ENCODE results near the gene SNX32.
A peak's percentile ranks its signal among the peaks of the same experiment; 100 is the strongest.
"Not testable (repeated sequence)": the region's sequence is repeated elsewhere in the genome, so short reads cannot be mapped to it uniquely, and the experiment has no call there.

SNX32 gene

DNA sequence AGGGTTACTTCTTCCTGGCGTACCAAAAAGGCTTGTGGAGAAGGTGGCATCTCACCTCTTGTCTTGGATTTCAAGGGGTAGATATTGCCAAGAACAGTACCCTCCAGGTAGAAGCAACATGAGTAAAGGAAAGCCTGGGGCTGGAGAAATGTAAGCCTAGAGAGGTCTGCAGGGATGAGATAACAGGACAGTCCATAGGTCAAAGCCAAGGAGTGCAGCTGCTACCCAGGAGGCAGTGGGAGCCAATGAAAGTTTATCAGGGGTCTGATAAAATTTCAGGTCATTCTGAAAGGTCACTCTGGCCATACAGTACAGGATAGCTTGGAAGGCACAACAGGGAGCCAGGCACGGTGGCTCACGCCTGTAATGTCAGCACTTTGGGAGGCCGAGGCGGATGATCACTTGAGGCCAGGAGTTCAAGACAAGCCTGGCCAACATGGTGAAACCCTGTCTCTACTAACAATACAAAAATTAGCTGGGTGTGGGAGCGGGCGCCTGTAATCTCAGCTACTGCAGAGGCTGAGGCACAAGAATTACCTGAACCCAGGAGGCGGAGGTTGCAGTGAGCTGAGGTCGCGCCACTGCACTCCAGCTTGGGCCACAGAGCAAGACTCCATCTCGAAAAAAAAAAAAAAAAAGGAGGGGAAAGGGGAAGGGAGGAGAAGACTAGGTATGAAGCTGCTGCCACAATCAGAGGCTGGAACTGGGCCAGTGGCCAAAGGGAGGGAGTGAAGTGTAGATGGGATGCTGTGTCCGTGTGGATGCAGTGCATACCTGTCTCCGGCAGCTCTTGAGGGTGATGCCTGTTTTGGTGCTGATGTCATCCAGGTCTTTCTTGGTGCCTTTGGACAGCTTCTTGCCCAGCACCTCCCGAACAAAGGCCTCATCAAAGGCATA, 53.3 kb downstream of the SNX32 start:
- H3K4me3 ChIP-seq (ENCODE audit: low read length), result peak overlapping the region; percentile 85
- TF ChIP-seq, protein P1, sequence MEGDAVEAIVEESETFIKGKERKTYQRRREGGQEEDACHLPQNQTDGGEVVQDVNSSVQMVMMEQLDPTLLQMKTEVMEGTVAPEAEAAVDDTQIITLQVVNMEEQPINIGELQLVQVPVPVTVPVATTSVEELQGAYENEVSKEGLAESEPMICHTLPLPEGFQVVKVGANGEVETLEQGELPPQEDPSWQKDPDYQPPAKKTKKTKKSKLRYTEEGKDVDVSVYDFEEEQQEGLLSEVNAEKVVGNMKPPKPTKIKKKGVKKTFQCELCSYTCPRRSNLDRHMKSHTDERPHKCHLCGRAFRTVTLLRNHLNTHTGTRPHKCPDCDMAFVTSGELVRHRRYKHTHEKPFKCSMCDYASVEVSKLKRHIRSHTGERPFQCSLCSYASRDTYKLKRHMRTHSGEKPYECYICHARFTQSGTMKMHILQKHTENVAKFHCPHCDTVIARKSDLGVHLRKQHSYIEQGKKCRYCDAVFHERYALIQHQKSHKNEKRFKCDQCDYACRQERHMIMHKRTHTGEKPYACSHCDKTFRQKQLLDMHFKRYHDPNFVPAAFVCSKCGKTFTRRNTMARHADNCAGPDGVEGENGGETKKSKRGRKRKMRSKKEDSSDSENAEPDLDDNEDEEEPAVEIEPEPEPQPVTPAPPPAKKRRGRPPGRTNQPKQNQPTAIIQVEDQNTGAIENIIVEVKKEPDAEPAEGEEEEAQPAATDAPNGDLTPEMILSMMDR (conservative IDR thresholded peaks at IDR 0.05; ENCODE audit: low read depth, low read length), result no peak
- DNase-seq (ENCODE audit: low read depth), result no peak

DNA sequence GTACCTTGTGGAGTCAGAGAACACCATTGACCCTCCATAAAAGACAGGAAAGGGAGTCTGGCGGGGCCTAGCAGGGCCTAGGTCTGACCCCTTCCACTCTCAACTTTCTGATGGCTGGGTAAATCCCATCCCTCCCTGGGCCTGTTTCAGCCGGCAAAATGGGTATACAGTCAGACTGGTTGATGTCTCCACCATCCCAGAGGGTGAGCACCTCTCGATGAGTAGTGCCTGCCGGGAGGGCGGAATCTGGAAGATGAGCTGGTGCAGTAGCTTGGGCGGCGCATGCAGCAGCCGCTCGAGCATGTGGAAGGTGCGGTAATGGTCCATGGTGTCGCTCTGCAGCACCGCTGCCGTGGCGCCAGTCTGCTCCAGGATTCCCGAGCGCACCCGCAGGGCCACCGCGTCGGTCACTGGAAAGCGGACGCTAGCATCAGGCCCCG, 54.0 kb downstream of the SNX32 start:
- TF ChIP-seq, protein P1 (conservative IDR thresholded peaks at IDR 0.05; ENCODE audit: low read depth, low read length), result no peak
- no peak for DNase-seq (ENCODE audit: low read depth)
- H3K4me3 ChIP-seq (ENCODE audit: low read length), result peak overlapping the region; percentile 85

DNA sequence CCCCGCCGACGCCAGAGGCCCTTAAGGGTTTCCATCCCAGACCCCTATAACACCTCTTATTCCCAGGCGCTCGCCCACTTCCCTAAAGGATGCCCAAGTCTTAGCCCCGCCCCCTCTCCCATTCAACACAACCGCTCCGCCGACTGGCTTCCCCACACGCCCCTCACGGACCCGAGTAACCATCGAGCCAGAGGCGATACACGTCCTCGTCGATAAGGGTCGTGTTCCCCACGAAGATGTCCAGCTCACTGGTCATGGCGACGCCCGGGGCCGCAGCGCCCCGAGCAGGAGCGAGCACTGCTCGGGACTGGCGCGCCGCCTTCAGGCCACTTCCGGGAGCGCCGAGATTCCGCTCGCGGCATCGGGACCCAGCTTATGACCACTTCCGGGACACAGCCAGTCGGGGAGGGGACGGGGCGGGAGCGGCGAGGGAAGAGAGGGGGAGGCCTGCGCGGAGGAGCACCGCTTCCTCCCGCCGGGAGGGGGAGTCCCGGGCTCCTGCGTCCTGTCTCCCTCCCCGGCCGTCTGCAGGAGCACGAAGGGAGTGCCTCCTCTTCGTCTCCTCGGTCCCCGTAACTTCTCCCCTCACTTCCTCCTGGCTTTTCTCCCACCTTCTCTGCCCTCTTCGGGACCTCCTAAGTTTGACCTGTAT, 54.5 kb downstream of the SNX32 start, which contains the start of gene FIBP:
FIBP (minus strand) TSS at position 309 of the 652 bp plus-strand sequence; CDS start at position 256, 53 bp downstream.
- TF ChIP-seq, protein P1 (conservative IDR thresholded peaks at IDR 0.05; ENCODE audit: low read depth, low read length), result peak; percentile 73
- peak within 1 kb of the TSS; percentile 85 for H3K4me3 ChIP-seq (ENCODE audit: low read length)
- DNase-seq (ENCODE audit: low read depth), result peak; percentile 88

DNA sequence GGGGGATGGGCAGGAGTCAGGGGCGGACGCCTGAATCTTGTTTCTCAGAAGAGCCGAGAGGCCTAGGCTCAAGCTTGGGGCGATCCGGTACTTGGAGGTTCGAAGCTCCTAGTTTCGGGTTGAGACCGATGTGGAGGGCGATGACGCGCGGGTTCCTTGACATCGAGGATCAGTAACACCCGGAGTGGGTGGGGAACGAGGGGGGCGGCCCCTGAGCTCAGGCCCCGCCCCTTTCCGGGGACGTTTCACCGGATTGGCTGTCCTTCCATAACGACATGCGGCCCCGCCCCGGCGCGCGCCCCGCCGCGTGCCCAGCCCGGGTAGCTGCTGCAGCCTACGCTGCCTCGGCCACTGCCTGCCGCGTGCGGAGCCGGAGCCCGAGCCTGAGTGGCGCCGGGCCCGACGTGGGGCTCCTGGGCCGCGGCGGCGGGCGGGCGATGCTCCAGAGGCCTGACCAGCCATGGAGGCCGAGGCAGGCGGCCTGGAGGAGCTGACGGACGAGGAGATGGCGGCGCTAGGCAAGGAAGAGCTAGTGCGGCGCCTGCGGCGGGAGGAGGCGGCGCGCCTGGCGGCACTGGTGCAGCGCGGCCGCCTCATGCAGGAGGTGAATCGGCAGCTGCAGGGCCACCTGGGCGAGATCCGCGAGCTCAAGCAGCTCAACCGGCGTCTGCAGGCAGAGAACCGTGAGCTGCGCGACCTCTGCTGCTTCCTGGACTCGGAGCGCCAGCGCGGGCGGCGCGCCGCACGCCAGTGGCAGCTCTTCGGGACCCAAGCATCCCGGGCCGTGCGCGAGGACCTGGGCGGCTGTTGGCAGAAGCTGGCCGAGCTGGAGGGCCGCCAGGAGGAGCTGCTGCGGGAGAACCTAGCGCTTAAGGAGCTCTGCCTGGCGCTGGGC, 56.8 kb downstream of the SNX32 start, which contains the start of gene CCDC85B:
CCDC85B (plus strand) TSS at position 350 of the 895 bp plus-strand sequence; CDS start at position 461, 111 bp downstream.
- peak; percentile 68 for DNase-seq (ENCODE audit: low read depth)
- H3K4me3 ChIP-seq (ENCODE audit: low read length), result peak within 1 kb of the TSS; percentile 68
- TF ChIP-seq, protein P1 (conservative IDR thresholded peaks at IDR 0.05; ENCODE audit: low read depth, low read length), result peak; percentile 17

DNA sequence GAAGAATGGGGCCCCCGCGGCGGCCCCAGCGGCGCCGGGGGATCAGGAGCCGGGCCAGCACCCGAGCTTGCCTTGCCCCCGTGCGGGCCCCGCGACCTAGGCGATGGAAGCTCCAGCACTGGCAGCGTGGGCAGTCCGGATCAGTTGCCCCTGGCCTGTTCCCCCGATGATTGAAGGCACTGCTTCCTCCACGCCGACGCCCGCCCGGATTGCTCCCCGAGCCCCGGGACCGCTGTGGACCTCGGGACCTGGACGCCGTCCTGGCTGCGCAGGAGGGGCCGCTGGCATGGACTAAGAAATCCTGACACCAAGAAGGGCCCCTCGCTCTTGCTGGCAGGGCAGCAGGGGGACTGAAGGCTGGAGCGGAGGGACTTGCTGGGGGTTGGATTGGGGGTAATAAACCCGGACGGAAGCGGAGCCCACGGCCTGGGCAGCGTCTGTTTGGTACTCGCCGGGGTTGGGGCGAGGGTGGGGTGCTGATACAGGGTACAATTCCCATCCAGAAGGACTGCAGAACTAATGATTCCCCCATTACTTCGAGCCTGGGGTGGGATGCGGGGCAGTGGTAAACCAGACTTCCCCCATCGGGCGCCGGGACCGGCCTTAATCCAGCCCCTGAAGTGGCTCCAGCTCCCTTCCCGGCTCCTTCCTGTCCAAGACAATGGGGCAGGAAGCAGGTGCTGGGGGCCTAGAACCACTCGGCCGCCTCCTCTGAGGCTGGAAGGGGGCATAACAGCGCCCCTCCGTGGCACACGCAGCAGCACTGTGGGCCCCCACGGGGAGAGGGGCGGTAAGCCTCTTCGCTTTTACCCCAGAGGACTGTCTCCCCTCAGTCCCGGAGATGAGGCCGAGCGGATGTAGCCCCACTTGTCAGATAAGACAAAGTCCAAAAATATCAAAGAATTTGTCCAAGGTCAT, 57.7 kb downstream of the SNX32 start:
- DNase-seq (ENCODE audit: low read depth), result no peak
- TF ChIP-seq, protein P1 (conservative IDR thresholded peaks at IDR 0.05; ENCODE audit: low read depth, low read length), result peak; percentile 34
- H3K4me3 ChIP-seq (ENCODE audit: low read length), result peak overlapping the region; percentile 67

DNA sequence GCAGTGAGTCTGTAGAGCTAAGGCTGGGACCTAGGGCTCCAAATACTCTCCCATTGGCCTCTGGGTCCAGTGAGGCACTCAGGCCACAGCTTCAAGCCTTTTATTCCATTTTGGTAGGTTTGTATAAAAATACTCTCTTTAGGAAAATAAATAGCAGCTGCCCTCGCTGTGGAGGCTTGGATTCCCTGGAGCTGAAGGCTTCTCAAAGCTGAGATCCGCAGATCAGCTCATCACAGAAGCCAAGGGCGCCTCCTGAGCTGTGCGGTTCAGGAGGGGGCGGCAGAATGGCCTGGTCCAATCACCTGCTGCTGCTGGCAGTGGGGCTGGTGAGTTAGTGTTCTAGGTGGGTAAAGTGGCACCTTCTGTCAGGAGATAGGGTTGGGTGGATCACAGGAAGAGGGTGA, 58.4 kb downstream of the SNX32 start:
- peak overlapping the region; percentile 67 for H3K4me3 ChIP-seq (ENCODE audit: low read length)
- not testable (repeated sequence) for DNase-seq (ENCODE audit: low read depth)

Measured in retinal pigment epithelial cell (primary cell).